ENCODE results near the gene C6orf47.
A peak's percentile ranks its signal among the peaks of the same experiment; 100 is the strongest.

C6orf47 gene

DNA sequence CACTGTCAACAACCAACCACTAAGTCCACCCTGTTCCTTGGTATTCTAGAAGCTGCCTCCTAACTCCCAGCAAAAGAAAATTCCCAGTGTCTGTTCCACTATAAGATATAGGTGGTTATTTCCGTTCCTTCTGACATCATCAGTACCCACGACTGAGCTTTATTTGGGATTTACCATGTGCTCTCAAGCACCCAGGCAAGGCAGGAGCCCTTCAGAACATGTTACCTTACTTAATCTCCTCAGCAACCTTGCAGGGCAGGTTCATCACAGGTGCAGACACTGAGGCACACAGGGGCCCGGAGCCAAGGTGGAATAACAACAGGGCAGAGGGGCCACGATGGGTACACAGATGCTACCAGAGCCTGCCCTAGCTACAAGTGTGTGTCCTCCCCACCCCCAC is 31.8 kb upstream of the C6orf47 start:
- no peak overlapping the region for H3K4me3 ChIP-seq (replicated peaks; ENCODE audit: low read depth, low read length)
- TF ChIP-seq, protein P1, sequence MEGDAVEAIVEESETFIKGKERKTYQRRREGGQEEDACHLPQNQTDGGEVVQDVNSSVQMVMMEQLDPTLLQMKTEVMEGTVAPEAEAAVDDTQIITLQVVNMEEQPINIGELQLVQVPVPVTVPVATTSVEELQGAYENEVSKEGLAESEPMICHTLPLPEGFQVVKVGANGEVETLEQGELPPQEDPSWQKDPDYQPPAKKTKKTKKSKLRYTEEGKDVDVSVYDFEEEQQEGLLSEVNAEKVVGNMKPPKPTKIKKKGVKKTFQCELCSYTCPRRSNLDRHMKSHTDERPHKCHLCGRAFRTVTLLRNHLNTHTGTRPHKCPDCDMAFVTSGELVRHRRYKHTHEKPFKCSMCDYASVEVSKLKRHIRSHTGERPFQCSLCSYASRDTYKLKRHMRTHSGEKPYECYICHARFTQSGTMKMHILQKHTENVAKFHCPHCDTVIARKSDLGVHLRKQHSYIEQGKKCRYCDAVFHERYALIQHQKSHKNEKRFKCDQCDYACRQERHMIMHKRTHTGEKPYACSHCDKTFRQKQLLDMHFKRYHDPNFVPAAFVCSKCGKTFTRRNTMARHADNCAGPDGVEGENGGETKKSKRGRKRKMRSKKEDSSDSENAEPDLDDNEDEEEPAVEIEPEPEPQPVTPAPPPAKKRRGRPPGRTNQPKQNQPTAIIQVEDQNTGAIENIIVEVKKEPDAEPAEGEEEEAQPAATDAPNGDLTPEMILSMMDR (IDR thresholded peaks at IDR 0.05; ENCODE audit: low read length, missing control alignments), result no peak
- no peak for DNase-seq (ENCODE audit: low read depth)

DNA sequence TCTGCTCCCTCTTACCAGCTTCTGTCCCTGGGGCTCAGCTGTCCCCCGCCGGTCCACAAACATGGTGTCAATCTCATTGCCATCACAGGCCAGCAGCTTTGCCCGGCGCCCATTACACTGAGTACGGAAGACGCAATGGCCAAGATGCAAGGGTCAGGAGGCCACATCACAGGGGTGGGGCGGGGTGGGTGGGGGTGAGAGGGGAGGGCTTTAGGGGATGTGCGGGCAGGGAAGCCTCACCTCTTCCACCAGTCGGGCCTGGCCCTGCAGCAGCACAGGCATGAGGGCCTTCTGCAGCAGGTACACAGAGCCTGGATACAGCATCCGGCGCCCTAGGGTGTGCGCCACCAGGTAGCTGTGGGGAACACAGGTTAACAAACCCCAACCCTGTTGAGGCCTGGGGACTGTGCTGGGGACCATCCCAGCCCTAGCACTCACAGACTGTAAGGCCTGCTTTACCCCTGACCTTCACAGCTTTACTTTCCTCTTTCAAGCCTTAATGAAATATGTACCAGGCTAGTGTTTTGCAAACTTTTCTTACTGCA is 31.1 kb upstream of the C6orf47 start:
- no peak overlapping the region for H3K4me3 ChIP-seq (replicated peaks; ENCODE audit: low read depth, low read length)
- DNase-seq (ENCODE audit: low read depth), result no peak
- TF ChIP-seq, protein P1 (IDR thresholded peaks at IDR 0.05; ENCODE audit: low read length, missing control alignments), result no peak

DNA sequence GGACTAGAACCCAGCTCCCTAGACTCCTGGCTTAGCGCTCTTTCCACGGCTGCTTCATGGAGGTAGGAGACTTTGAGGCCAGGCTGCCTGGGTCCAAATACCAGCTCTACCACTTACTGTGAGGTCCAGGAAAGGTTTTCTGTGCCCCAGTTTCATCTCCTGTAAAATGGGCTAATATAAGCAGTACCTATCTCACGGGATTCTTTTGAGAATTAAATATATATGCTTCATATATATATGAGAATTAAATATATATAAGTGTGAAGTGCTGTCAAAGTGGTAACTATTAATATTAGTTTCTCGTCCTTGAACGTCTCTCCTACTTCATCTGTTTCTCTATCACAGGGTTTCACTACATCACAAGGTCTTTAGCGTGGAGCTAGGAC is 30.5 kb upstream of the C6orf47 start:
- DNase-seq (ENCODE audit: low read depth), result no peak
- TF ChIP-seq, protein P1 (IDR thresholded peaks at IDR 0.05; ENCODE audit: low read length, missing control alignments), result no peak
- H3K4me3 ChIP-seq (replicated peaks; ENCODE audit: low read depth, low read length), result no peak overlapping the region

DNA sequence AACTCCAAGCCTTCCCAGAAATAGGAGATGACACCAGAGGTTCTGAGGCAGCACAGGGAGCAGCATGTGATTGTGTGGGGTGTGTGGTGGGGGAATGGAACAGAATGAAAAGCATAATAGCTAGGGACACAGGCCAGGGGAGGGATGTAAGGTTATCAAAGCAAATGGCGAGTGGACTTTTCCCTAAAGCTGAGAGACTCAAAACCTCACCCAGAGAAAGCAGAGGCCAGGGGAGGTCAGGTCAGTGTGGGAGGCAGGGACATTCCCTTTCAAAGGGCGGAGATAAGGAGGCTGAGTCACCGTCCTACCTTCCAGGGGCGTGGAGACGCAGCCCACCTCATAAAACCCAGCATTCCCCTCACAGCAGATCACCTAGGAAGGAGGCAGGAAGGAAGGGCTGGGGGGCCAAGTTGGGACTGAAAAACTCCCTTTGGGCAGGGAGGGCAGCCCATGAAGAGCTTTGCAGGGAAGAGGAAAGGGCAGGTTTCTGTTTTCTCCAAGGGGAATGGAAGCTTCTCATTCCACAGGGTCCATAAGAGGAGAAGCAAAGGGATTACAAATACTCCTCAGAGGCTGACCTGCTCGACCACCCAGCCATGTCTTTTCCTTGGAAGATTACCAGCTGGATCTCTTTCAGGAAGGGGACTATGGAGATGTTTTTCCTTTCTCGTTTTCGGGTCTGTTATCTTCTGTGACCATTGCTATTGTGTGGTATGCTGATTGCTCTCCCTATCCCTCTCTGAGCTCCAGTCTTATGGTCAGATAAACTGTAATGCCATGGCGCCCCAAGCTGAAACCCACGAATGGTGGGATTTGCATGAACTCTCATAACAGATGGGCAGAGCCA is 29.9 kb upstream of the C6orf47 start:
- H3K4me3 ChIP-seq (replicated peaks; ENCODE audit: low read depth, low read length), result no peak overlapping the region

DNA sequence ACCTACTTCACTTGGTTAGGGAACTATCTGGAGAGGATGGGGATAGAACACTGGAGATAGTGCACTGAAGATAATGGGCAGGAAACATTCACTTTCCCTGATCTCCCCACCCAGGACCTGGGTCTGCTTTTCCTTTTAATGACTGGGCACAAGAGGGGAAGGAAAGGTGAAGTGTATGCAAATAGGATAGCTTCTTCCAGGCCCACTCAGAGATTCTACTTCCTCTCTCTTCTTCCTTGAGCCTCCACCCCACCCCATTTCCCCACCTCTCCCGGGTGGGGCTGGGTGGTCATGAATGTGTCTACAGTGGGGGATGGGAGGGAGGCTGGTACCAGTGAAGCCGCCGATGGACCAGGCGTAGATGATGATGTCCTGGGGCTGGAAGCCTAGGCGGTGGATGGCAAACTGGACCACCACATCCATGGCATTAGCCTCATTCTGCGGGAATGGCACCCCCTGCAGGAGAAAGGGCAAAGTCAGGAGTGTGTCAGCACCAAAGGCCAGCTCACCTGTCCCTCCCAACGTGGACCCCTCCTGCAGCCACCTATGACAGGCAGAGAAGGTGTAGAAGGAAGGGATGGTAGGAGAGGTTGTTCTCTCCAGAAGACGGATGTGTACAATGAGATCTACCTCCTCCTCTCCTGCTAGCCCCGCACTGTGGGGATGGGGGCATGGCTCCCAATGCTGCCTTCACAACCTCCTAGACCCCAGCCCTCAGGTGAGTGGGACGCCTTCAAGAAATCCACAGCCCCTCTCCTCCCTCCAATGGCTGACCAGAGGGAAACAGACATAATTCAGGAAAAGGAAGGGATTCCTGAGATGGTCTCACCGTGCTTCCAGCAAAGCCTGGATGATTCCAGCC is 28.9 kb upstream of the C6orf47 start:
- TF ChIP-seq, protein P1 (IDR thresholded peaks at IDR 0.05; ENCODE audit: low read length, missing control alignments), result peak; percentile 42
- no peak overlapping the region for H3K4me3 ChIP-seq (replicated peaks; ENCODE audit: low read depth, low read length)
- no peak for DNase-seq (ENCODE audit: low read depth)

More for the DNA sequence above, 29.9 kb upstream of the C6orf47 start:
- no peak for DNase-seq (ENCODE audit: low read depth)
- TF ChIP-seq, protein P1 (IDR thresholded peaks at IDR 0.05; ENCODE audit: low read length, missing control alignments), result no peak

DNA sequence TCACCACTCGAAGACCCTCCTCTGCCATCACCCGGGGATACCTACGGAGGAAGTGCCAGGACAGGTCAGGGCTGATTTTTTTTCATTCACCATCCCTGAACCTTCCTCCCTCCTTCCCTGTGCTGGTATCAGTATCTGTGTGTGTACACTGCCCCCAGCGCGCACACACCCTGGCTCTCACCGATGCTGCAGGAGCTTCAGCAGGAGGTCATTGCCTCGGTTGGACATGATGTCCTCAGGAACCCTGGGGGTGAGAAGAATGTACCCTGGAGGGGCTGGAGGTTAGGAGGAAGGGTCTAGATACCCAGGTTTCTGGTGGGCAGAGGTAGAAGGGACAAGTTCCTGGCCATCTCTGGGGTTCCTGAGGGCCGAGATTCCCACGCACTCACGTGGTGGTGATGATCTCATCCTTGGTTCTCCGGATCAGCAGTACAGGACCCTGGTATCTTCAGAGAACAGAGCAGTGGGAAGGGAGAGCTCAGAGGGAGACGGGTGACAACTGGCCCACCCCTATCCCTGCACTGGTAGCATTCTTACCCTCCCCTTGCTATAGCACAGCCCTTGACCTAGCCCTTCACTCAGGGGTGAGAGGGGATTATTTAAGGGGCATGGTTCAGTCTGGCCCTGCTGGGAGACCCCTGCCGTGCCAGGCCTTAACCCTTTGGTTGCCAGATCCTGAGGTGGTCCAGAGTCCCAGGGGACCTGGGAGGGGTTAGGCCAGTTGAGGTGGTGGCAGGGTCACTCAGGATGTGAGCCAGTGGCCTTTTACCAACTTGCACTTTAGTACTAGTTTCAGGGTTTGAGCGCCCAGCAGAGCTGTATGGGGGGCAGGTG is 27.5 kb upstream of the C6orf47 start:
- DNase-seq (ENCODE audit: low read depth), result no peak
- no peak overlapping the region for H3K4me3 ChIP-seq (replicated peaks; ENCODE audit: low read depth, low read length)
- TF ChIP-seq, protein P1 (IDR thresholded peaks at IDR 0.05; ENCODE audit: low read length, missing control alignments), result no peak

Measured in fibroblast of pulmonary artery (primary cell).